Lower lobe of right lung (tissue), 2 donors: ENCODE results near the gene RFT1. TPM values are rescaled to one million over a fixed set of nuclear protein-coding genes. Genes with fewer than 3 reads are reported as not detected.

ENCODE experiments used
- ATAC-seq, 2 donors: fragments of 200-7000 bp; cut with Tn5 transposase; one replicate each; pipeline ENCODE4 v1.9.1; 2020 to 2022; ENCODE audit warnings: mild to moderate bottlenecking in 2 of 2, moderate library complexity in 2 of 2
- DNase-seq: peaks from one replicate; pipeline ENCODE4 v3.0.0-alpha.2; 2020
- H3K27ac ChIP-seq: fragments of 200-600 bp; one replicate; pipeline ENCODE4 v1.8.0; 2022
- H3K27me3 ChIP-seq: fragments of 200-600 bp; one replicate; pipeline ENCODE4 v1.8.0; 2022; ENCODE audit warnings: low read depth
- H3K36me3 ChIP-seq: fragments of 200-600 bp; one replicate; pipeline ENCODE4 v1.8.0; 2022; ENCODE audit warnings: mild to moderate bottlenecking
- H3K4me1 ChIP-seq: fragments of 200-600 bp; one replicate; pipeline ENCODE4 v1.8.0; 2022
- H3K4me3 ChIP-seq: fragments of 200-600 bp; one replicate; pipeline ENCODE4 v1.8.0; 2022; ENCODE audit warnings: mild to moderate bottlenecking
- H3K9me3 ChIP-seq: fragments of 200-600 bp; one replicate; pipeline ENCODE4 v1.8.0; 2022
- intact Hi-C: fragments of 100-400 bp; cut with DNase I; formaldehyde crosslinking; loops from one replicate; pipeline ENCODE4 v1.11.0; 2022
- total RNA-seq: library from RNA; stranded (reverse); fragmentation: NEBNext Ultra II Directional; extraction: Animal tissue kit (Norgen Biotek cat#: 25700); gene quantifications from one replicate; pipeline ENCODE4 v1.2.1, GENCODE V29; 2021
- TF ChIP-seq, protein P1 (sequence below): fragments of 200-600 bp; IDR thresholded peaks from one replicate; pipeline ENCODE4 v1.8.0; 2022; ENCODE audit warnings: antibody characterized with exemption, mild to moderate bottlenecking
- donor health status: DM: no; HTN: yes; CAD: no; lungs with severe emphysema.

Gene RFT1
- total RNA-seq, 1 donor from 2014 or later: 18.3 TPM

DNA sequence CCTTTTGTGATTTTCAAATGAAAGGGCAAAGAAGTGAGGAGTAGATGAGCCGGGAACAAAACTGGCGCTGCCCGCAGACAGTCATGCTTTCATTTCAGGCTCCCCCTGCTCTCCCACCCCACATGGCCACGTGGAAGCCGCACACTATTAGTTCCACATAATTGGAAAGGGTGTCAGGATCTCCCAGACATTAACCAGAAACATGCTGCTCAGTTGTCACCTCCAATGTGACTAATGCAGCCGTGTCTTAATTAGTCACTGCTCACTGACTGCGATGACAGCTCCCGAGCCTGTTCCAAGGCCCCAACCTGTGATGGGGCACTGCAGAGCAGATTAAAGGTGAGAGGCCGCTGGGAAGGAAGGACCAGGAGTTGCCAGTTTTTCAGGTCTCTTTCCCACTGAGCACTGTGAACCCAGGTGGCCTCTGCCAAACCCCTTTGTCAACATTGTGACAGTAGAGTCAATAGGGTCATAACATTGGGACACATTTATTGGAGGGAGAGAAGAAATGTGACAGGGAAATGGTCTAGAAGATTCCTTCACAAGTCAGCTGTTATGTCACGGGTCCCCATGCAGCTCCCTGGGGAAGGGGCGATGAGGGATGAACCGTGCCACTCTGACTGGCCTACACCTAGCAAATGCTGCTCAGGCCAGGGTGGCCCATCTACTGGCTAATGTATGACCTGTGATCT is 45.8 kb downstream of the RFT1 start:
- H3K9me3 ChIP-seq: no peaks in the 10 kb centered on the region
- TF ChIP-seq, protein P1, sequence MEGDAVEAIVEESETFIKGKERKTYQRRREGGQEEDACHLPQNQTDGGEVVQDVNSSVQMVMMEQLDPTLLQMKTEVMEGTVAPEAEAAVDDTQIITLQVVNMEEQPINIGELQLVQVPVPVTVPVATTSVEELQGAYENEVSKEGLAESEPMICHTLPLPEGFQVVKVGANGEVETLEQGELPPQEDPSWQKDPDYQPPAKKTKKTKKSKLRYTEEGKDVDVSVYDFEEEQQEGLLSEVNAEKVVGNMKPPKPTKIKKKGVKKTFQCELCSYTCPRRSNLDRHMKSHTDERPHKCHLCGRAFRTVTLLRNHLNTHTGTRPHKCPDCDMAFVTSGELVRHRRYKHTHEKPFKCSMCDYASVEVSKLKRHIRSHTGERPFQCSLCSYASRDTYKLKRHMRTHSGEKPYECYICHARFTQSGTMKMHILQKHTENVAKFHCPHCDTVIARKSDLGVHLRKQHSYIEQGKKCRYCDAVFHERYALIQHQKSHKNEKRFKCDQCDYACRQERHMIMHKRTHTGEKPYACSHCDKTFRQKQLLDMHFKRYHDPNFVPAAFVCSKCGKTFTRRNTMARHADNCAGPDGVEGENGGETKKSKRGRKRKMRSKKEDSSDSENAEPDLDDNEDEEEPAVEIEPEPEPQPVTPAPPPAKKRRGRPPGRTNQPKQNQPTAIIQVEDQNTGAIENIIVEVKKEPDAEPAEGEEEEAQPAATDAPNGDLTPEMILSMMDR: no peak
- no peaks in the 10 kb centered on the region for H3K4me1 ChIP-seq
- H3K4me3 ChIP-seq: no peak overlapping the region
- intact Hi-C loops: no loop called here
- H3K27me3 ChIP-seq: no peaks in the 10 kb centered on the region
- no peak overlapping the region for H3K27ac ChIP-seq
- no peak for ATAC-seq
- H3K36me3 ChIP-seq: peaks cover 7% of the 10 kb centered on the region
- no peak for DNase-seq

DNA sequence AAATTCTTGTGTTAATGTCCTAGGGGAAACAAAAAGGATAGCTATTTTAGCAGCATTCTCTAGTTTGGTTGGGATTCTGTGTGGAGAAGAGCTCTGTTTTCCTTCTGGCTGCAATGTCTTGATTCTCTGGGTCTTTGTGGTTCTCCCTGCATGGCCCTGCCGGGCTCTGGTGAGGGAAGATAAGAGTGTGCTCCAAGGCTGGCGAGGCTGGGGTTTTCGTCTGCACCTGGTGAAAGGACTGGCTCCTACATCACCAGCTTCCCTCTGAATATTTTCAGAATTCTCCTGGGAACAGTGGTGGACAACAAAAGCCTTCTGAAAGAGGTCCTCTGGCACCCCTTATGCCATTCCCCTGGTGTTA is 46.3 kb downstream of the RFT1 start:
- DNase-seq: no peak

DNA sequence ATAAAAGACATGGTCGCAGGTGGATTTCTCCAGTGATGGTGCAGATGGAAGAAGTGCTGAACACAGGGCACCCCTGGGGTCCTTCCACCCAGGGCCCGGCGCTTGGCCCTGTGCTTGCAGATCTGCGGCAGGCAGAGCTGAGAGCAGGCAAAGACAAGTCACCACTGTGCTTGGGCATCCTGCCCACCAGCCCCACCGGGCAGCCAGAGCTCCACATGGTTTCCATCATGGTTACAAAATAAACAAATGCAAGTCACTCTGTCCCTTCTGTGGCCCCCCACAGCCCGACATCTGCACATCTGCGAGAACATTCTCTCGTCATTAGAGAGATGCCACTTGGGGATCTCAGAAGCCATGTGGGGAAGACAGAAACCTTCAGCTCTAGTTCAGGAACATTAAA is 46.7 kb downstream of the RFT1 start:
- no peak overlapping the region for H3K4me3 ChIP-seq
- no peak for ATAC-seq
- intact Hi-C loops: no loop called here
- TF ChIP-seq, protein P1: no peak
- no peaks in the 10 kb centered on the region for H3K9me3 ChIP-seq
- H3K27ac ChIP-seq: no peak overlapping the region
- H3K4me1 ChIP-seq: no peaks in the 10 kb centered on the region
- H3K36me3 ChIP-seq: no peaks in the 10 kb centered on the region
- no peak for DNase-seq
- no peaks in the 10 kb centered on the region for H3K27me3 ChIP-seq

More for the DNA sequence above, 46.3 kb downstream of the RFT1 start:
- Histone ChIP-seq H3K27ac (no peak overlapping the region), H3K27me3 (no peaks in the 10 kb centered on the region), H3K4me1 (no peaks in the 10 kb centered on the region), H3K36me3 (peaks cover 2% of the 10 kb centered on the region), H3K9me3 (no peaks in the 10 kb centered on the region), H3K4me3 (no peak overlapping the region)
- TF ChIP-seq, protein P1: no peak
- intact Hi-C loops: no loop called here
- no peak for ATAC-seq

DNA sequence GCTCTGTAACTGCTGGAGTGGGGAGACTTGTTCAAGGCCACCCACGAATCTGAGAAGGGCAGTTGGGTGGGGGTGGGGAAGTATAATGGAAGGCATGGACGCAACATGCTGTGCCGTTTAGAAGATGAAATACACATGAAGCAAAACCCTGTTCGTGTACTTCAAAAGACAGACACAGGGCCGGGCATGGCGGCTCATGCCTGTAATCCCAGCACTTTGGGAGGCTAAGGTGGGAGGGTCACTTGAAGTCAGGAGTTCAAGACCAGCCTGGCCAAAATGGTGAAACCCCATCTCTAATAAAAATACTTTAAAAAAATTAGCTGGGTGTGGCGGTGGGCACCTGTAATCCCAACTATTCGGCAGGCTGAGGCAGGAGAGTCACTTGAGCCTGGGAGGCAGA is 47.5 kb downstream of the RFT1 start:
- intact Hi-C loops: no loop called here
- H3K27me3 ChIP-seq: no peaks in the 10 kb centered on the region
- no peak overlapping the region for H3K4me3 ChIP-seq
- H3K4me1 ChIP-seq: no peaks in the 10 kb centered on the region
- no peaks in the 10 kb centered on the region for H3K9me3 ChIP-seq
- TF ChIP-seq, protein P1: no peak
- no peak for ATAC-seq
- no peak overlapping the region for H3K27ac ChIP-seq
- DNase-seq: no peak
- H3K36me3 ChIP-seq: no peaks in the 10 kb centered on the region

DNA sequence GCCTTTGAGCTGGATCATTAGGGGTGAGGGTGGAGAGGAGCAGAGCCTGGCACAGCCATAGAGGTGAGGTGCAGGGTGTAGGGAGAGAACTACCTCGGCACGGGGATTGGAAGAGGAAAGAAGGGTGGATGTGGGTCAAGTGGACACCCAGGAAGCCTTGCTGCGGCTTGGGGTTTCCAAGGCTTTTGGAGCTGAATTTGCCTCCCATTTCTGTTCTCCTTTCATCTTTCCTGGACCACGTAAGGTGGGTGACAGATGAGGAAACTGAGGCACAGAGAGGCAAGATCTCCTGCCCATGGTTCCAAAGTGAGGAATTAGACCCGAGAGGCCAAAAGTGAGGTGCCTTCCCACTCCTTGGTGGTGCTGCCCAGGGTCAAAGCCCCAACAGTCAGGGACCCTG is 48.9 kb downstream of the RFT1 start:
- intact Hi-C loops: no loop called here
- no peak overlapping the region for H3K4me3 ChIP-seq
- H3K27ac ChIP-seq: no peak overlapping the region
- no peaks in the 10 kb centered on the region for H3K27me3 ChIP-seq
- H3K4me1 ChIP-seq: no peaks in the 10 kb centered on the region
- no peaks in the 10 kb centered on the region for H3K36me3 ChIP-seq
- no peak for DNase-seq
- ATAC-seq: no peak
- H3K9me3 ChIP-seq: no peaks in the 10 kb centered on the region
- TF ChIP-seq, protein P1: no peak
